HG03520 (cell line): ENCODE data around the gene RNMT.
"Not testable (repeated sequence)": the region's sequence is repeated elsewhere in the genome, so short reads cannot be mapped to it uniquely, and the experiment has no call there.

Experiments used
- ATAC-seq: cut with Tn5 transposase; IDR thresholded peaks from one replicate; pipeline ENCODE4 v1.9.1; 2021; ENCODE audit warnings: mild to moderate bottlenecking, moderate library complexity; ENCODE audit not compliant: unreplicated experiment

The RNMT gene

DNA sequence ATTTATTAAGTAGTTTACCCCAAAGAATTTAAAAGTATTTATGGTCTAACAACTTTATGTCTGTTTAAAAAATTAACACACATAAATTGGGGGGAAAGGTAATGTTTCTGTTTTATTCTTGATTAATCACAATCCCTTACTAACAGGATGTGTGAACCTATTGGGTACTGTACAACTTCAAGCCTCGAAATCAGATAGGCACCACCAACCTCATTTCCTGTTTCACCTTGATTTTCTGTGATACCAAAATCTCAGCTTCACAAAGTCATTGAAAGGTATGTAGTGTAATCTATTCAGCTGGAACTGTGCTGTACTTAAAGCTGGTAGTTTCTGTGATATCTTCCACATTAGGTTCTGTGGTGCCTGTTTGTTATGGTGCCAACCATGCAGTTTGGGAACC, 4.0 kb downstream of the RNMT start:
- ATAC-seq, result no peak

DNA sequence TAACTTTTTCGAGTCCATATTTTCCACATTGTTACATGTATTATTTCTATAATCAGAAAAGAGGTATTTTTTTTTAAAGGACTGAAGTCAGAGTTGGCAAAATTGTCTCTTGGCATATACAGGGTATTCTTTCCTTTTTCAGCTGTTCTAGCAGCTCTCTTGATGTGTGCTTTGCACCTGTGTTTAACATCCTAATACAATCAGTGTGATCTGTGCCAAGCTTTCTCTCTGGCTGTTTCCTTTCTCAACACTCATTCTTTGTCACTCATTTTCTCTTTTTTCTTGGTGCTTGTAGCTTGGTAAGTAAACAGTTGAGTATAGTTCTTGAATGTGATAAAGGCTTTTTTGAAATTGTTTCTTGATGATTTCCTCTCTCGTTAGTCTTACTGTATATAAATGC, 9.2 kb downstream of the RNMT start:
- ATAC-seq, result no peak

DNA sequence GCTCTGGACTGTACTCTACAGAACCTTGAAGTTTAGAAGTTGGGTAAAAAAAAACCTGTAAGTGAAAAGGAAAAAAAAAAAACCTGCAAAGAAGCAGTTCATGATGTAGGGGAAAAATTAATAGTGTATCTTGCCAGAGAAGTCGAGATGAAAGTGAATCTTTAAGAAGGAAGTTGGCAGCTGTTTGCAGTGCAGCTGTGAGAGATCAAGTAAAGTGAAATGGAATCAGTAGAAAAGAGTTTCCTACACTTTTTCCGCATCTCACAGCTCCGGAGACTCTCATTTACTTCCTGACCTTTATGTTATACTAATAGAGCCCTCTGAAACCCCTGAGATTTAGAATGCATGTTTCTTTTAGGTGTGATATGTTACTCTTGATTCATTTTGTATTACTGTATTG, 19.2 kb downstream of the RNMT start:
- ATAC-seq, result no peak

DNA sequence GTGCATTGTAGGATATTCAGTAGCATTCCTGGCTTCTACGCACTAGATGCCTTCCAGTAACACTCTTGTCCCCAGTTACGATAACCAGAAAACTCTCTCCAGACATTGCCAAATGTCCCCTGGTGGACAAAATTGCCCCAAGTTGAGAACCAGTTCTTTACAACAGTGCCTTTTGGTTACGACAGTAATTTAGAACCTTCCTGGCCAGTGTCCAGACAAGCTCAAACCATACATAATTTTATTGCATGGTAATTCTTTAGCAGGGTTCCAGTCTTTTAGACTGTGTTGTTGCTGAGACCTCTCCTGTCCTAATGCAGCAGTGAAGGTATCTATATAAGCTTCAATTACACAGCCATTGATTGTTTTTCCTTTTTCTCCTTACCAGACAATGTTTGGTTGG, 20.2 kb downstream of the RNMT start:
- ATAC-seq, result no peak

DNA sequence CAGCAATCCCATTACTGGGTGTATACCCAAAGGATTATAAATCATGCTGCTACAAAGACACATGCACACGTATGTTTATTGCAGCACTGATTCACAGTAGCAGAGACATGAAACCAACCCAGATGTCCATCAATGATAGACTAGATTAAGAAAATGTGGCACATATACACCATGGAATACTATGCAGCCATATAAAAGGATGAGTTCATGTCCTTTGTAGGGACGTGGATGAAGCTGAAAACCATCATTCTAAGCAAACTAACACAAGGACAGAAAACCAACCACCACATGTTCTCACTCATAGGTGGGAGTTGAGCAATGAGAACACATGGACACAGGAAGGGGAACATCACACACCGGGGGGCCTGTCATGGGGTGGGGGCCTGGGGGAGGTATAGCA, 25.1 kb downstream of the RNMT start:
- not testable (repeated sequence) for ATAC-seq

DNA sequence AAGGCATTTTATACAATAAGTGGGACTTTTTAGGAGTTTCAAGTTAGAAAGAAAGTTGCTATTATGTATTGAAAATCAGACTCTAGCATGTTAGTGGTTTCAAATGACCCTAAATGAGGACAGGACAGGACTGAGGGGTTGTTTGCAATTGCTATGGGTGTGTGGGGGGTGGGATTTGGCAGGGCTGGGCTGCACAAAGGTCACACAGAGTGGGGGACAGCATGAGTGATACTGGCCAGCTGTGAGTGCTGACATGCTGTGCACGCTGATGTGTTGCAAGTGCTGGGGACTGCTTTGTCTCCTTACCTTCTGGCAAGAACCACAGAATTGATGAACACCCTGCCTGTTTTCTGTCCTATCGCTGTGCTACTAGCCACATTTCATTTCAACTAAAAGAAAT, 29.8 kb downstream of the RNMT start:
- ATAC-seq, result no peak

DNA sequence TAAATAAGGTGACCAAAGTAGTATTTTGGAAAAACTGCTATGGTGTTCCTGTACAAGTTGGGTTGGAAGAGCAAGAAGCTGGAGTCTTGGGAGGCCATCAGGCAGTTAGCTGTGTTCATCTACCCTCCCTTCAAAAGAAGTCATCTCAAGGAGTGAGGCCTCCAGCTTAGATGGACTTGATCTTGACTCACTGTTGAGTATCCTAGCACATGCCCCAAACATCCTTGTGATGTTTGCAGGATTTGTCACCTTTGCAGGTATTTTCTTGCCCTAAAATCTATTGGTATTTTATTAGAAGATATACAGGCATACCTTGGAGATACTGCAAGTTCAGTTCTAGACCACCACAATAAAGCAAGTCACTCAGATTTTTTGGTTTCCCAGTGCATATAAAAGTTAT, 30.2 kb downstream of the RNMT start:
- no peak for ATAC-seq

DNA sequence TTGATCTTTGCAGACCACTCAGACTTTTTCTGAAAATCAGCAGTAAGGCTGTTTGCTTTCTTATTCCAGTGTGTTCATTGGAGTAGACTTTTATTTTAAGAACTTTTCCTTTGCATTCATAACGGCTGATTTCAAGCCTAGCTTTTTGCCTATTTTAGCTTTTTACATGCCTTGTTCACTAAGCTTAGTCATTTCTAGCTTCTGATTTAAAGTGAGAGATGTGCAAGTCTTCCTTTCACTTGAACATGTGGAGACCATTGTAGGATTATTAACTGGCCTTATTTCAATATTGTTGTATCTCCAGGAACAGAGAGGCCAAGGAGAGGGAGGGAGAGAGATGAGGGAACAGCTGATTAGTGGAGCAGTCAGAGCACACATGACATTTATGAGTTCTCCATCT, 32.1 kb downstream of the RNMT start:
- ATAC-seq, result no peak

DNA sequence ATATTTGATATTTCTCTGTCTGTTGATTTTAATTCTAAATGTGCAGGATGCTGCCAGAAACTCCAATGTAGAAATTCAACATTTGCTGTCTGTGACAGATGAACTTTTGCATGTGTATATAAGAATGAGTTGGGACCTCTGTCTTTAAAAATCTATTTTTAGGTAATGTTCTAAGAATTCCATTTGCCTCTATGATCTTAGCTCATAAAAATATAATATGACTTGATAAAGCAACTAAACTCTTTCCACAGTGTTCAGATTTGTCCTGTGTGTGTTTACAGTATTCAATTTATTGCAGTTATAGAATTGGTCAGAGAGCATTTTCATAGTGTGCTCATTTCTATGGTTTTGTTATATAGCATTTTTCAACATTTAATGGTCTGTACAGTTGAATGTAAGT, 33.6 kb downstream of the RNMT start:
- ATAC-seq, result no peak

DNA sequence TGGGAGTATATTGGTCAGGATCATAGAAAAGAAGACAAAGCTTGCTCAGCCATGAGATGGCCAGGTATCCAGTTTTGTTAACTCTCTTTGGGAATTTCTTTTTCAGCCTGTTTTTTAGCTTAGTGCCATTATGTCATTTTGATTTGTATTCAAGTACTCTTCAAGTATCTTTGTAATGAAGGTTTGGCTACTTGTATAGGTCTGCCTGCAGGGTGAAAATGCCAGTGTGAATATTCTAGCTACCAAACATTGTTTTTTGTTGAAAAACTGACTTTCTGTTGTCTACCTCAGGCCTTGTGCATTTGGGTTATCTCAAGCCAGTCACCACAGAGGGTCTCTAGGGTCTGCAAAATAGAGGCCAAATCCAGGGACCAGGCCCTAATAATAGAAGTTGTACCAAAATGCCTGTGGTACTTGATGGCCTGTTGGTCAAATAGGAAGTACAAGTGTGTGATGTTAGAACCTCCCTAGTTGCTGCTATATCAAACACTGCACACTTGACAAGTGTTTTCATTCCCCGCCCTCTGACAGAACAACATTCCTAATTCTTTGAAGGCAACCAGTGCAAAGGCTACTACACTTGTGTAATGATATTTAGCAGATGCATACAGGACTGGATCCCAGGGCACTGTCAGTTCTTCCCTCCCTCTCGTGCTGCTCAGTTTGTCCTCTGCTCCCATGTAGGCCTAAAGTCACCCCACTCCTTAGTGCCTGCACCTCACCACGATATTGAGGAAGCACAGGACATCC, 36.4 kb downstream of the RNMT start:
- ATAC-seq, result no peak

DNA sequence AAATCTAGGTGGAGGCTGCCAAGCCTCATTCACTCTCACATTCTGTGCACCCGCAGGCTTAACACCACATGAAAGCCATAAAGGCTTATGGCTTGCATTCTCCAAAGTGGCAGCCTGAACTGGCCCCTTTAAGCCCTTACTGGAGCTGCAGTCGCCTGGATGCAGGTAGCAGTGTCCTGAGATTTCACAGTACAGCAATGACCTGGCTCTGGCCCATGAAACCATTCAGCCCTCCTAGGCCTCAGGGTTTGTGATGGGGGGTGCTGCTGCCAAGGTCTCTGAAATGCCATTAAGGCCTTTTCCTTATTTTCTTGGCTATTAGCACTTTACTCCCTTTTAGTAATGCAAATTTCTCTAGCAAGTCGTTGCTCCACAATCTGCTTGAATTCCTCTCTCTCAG, 48.6 kb downstream of the RNMT start:
- no peak for ATAC-seq

DNA sequence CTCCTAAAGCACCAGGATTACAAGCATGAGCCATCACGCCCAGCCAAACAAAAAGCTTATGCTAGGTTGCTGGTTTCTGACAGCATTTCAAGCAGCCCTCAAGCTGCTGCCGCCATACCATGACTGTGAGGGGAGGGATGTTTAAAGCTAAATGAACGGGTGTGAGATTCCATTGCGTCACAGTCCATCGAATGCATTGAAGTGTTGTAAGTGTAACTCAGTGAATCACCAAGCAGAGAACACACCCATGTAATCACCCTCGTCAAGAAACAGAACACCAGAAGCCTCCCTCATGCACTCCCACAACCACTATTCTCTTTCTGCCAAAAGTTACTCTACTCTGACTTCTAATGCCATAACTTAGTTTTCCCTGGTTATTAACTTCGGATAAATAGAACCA, 64.7 kb downstream of the RNMT start:
- ATAC-seq, result no peak

DNA sequence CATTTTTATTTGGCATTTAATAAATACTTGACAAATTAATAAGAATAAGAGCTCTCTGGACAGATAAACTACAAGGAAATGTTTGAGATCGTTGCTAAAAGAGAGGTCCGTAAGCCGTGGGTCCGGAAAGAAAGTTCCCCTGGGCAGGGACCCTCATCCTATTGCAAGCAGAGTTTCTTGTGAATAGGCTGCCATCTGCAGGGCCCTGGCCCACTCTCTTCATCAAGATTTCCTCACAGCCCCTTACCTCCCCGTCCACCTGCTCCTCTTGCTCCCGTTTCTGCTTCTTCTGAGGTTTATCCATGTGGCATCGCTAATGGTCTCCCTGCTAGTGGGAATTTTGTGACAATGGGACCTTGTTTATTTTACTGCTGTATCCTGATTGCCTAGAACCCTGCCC, 67.3 kb downstream of the RNMT start:
- no peak for ATAC-seq

DNA sequence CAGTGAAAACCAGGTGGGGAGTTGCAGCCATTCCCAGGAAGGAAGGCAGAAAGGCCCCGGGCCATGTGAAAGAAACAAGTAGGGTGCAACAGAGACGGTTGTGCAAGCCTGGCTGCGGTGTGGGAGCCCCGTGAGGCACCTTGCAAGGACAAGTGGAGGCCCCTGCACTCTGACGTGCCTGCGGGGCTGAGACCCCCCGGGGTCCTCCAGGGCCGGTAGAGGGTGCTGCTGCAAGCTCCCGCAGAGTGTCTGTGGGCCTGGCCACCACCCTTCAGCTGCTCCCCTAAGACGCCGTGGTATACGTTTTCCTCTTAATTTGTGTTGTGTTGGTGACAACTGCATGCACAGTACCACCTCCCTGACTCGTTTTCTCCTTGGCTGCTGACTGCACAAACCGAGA, 70.0 kb downstream of the RNMT start:
- no peak for ATAC-seq

DNA sequence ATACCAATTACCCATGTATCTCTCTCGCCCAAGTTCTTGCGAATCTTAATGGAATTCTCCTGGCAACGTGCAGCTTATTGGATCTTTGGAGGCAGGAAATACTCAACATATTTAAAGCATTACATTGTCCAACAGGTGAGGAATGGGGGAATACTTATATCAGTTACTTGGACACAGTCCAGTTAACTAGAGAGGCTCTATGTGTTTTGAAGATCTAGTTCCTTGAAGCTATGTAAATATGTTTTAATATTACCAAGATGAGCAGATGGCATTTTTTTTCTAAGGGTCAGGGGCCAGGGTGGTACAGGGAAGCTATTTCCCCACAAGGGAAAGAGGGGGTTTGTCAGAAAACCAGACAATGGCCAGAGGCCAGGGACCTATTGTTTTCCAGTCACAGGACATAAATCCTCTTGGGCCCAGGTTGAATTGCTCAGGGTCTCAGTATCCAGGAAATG, 70.7 kb downstream of the RNMT start:
- ATAC-seq, result no peak

DNA sequence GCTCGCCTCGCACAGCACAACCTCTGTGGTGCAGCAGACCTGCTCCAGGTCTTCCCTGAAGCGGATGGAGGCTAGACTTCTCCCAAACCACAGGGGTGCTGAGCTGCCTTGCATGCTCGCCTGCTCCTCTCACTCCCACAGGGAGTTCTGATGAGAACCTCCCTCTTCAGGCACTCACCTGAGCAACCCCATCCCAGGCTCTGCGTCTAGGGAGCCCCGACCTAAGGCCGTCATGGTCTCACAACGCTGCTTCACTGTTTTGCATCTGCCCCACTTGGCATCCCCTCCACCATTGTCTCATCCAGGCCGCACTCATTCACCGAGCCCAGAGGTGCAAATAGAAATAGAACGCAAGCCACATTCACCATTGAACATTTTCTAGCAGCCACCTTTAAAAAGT, 72.9 kb downstream of the RNMT start:
- ATAC-seq, result no peak

DNA sequence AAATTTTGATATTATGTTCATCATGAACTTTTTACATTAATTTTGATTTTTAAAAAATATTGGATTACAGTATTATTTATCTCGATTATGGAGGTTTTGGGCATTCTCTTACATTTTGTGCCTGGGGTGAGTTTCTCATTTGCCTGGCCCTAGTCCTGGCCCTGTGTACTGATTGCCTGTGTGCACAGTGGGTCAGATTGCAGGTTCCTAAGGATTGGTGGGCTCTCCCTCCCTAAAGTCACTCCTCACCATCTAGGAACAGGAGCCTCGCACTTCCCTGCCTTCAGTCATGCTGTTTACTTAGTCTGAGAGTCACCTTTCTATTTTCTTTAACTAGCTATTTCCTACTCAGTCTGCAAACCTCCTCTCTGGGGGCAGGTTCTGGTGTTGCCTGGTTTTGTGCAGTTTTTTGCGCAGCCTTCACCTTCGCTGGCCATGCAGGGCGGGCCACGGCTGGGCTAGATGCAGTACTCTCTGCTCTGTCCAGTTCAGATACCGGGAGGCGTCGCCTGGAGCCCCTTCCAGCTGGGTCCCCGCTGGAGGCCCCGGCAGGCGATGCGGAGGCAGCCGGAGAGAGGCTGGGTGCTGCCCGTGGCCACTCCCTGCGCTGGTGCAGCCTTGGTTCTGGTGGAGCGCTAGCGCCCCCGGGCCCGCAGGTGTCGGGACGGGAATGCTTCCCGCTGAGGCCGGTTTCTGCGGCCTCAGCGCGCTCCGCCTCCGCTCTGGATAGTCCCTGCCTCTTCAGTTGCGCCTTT, 74.2 kb downstream of the RNMT start:
- ATAC-seq, result no peak

DNA sequence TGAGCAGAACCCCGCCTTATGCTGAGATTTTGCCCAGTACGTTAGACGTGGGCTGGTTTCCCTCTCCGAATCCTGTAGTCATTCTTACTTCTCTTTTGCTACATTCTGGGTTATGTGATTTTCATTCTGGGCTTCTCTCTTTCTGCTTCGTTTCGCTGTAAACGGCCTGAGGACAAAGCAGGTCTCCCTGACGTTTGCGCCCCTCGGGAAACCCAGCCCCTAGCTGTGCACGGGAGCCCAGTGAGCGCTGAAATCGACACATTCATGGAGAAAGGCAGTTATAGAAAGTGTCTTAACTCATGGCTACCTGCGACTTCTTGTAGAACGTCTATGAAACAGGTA, 74.8 kb downstream of the RNMT start:
- ATAC-seq, result no peak

DNA sequence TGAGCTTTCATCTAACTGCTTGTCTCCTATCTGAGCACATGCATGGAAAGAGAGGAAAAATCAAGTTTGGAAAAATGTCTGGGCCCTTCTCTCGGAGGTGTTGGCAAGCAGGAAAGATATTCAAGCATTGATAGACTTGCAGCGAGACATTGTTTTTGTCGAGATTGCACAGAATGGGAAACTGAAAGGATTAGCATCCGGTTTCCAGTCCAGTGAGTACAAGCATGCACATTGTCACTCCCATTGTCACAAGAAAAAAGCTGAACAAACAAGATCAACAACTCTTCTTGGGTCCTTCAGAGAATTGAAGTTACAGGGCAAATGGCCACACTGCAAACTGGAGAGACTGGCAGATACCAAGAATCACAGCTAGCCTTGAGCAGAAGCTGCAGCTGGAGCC, 77.8 kb downstream of the RNMT start:
- ATAC-seq, result no peak

DNA sequence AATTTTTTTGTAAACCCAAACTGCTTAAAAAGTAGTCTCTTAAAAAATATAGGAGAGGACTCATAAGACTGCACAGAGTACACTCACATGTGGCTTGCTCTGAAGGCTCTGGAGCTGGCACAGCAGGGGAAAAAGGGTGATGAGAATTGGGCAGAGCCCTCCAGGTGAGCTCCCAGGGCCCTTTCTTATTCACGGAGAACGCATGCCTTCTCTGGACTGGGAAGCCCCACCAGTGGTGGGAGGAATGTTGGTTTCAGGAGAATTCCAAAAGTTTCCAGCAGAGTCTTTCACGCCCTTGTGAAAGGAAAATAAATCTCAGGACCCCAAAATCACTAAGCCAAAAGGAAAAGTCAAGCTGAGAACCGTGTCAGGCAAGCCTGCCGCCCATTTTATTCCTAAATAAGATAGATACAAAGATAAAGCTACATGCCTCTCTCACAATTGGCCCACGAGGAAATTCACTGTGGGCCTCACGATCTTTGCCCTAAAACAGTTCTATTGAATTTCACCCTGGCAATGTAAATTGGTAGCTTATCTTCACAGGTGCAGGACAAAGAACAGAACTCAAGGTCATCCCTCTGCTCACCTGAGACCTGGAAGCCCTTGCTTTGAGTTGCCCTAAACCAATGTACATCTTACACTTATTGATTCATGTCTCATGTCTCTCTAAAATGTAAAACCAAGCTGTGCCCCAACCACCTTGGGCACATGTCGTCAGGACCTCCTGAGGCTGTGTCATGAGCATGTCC, 82.0 kb downstream of the RNMT start:
- no peak for ATAC-seq

DNA sequence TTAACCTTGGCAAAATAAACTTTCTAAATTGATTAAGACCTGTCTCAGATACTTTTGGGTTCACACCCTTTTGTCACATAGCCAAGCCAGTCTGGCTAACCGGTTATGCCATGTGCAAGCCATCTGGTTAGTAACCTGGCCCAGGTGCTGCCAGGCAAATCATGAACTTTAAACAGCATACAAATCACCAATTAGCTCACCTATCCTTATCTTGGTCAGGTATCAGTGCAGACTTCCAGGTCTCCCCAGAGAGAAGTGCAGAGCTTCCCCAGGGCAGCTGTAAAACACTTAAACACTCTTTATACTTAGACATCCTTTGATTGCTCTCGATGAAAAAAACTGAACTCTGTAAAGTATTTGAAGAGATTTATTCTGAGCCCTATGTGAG, 82.6 kb downstream of the RNMT start:
- no peak for ATAC-seq
